HG03565 (cell line): ENCODE measurements around the gene PALB2.
"Not testable (repeated sequence)": the region's sequence is repeated elsewhere in the genome, so short reads cannot be mapped to it uniquely, and the experiment has no call there.

Experiments used
- ATAC-seq: cut with Tn5 transposase; IDR thresholded peaks from one replicate; pipeline ENCODE4 v1.9.1; 2021; ENCODE audit warnings: mild to moderate bottlenecking, moderate library complexity; ENCODE audit not compliant: unreplicated experiment

The PALB2 gene

DNA sequence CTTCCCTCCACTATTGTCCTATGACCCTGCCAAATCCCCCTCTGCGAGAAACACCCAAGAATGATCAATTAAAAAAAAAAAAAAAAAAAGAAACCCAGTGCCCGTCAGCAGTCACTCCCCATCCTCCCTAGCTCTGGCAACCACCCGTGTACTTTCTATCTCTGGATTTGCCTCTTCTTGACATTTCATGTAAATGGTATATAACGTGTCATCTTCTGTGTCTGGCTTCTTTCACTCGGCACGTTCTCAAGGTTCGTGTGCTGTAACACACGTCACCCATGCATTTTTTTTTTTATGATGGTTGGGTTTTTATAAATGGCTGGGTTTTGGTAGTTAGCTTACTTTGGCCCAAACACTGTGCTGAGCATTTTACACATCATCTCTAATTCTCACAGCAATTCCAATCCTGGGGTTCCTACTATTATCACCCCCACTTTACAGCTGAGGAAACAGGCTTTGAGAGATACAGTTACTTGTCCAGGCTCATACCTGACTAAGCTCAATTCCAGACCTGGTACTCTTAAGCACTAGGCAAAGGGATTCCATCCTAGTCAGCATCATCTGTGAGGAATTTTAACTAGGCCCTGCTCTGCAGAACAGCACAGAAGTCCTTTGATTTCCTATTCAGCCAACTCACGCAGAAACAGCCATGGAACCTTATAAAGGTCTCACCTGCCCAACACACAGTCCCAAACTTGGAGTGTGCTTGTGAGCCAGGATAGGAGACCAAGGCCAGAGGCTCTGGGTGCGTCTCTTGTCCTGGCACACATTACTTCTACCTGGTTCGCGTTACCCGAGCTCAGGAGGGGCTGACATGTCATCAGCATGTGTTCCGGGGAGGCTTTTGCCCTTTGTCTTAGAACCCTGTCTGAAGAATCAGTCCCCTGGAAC is 56.7 kb downstream of the PALB2 start:
- no peak for ATAC-seq

DNA sequence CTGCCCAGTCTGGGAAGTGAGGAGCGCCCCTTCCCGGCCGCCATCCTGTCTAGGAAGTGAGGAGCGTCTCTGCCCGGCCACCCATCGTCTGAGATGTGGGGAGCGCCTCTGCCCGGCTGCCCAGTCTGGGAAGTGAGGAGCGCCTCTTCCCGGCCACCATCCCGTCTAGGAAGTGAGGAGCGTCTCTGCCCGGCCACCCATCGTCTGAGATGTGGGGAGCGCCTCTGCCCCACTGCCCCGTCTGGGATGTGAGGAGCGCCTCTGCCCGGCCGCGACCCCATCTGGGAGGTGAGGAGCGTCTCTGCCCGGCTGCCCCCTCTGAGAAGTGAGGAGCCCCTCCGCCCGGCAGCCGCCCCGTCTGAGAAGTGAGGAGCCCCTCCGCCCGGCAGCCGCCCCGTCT is 57.8 kb downstream of the PALB2 start:
- not testable (repeated sequence) for ATAC-seq

DNA sequence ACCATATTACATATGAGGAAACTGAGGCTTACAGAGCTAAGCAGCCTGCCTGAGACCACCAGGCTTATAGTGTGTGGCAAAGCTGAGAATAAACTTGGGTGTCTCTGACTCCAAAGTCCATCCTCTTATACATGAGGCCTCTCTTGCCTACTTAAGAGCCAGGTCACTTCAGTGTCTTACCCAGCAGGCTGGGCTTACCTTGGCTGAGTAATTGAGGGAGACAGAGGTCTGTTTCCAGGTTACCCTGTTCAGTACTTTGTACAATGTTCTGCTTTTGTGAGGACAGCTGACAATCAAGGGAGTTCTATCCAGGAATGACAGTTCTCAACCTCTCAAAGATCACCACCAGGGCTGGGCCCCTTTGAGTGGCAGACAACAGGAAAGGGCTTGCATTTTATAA is 59.3 kb downstream of the PALB2 start:
- no peak for ATAC-seq

DNA sequence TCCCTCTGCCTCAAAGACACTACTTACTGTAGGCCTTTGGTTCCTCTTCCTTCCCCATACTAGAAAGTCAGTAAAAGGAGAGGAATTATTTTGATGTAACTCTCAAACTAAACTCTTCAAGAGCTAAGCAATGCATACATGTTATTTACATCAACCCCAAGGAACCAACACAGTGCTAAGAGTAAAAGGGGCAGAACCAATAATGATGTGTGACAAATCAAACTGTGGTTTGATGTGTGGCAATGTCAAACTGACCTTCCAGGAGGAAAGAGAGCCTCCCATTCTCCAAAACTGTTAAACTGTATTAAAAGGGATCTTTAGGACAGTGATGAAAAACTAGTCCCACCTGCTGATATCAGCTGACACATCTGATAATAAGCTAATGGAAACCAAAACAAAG is 60.7 kb downstream of the PALB2 start:
- no peak for ATAC-seq

DNA sequence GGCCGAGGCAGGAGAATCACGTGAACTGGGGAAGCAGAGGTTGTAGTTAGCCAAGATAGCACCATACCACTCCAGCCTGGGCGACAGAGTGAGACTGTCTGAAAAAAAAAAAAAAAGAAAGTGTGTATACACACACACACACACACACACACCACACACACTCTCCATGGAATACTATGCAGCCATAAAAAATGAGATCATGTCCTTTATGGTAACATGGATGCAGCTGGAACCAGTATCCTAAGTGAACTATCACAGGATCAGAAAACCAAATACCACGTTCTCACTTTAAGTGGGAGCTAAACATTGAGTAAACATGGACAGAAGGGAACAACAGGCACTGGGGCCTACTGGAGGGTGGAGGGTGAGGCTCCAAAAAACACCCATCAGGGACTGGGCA is 61.7 kb downstream of the PALB2 start:
- no peak for ATAC-seq

DNA sequence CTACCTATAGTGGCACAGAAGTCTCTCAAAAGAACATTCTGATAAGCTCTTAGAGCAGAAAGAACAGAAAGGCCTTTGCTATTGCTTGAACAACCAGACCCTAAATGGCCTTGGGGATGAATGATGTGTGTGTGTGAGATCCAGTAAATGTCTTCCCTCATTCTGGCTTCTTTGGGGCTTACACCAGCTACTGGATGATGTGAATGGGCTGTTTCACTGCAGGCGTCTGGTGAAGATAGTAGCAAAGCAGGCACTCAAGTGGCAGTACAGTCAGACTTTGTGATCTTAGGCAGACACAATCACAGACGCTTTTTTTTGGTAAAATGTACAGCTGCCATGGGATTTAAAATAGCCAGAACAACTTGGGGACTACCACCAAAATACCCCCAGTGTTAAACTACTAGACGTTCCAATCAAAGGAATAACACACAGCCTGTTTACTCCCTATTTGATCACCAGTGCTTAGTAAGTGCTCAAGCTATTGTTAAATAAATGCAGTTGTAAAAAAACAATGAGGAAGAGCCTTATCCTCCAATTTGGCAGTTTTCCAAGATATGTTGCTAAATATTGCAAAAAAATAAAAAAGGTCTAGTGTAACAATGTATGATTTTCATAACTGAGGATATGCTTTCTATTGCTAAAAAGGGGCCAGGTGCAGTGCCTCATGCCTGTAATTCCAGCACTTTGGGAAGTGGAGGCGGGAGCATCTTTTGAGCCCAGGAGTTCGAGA is 62.8 kb downstream of the PALB2 start:
- no peak for ATAC-seq

DNA sequence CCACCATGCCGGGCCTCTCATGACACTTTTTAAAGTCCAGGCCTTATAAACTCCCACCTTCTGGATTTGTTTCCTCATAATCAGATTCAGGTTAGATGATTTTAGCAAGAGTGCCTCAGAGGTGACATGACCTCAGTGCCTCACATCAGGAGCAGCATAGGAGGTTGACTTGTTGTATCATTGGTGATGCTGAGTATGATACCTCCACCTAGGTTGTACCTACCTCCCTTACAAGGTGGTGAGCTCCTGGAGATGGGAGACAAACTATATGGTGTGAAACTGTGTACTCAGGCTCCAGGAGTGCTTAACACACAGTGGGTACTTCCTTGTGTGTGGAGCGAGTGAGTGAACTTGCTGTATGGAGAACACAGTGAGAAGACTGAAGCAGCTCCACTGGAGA is 63.6 kb downstream of the PALB2 start:
- ATAC-seq: no peak

DNA sequence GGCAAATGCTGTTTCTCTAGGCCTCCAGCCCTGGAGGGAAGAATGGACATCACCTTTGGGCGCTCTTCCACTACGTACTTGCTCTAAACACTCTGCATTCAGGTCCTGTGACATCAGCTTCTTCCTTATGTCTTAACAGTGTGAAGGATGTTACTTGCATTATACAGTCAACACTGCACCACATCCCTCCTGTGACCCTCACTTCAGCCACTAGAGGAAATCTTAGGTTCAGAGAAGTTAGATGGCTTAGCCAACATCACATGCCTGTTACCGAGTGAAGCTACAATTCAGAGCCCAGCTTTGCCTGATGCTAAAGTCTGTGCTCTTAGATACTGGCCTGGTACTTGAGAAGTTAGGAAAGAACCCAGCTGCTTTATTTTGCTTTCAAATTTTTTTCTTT is 65.3 kb downstream of the PALB2 start:
- no peak for ATAC-seq

DNA sequence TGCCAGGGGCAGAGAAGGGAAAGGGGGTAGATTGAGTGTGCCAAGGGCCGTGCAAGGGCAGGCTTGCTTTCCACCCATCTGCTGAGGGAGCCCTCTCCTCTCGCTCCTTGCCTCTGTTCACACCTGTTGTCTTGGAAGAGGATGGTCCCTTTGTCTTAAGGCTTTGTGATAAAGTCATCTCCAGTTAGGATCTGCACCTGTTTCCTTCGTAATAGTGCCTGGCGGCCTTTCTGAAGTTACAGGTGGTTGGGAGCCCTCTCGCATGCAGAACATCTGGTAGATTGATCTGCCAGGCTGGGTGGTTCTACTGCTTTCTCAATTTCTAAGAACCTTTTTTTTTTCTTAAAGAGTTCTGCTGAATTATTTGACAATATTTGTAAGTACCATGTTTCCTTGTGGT is 67.3 kb downstream of the PALB2 start:
- ATAC-seq: no peak

DNA sequence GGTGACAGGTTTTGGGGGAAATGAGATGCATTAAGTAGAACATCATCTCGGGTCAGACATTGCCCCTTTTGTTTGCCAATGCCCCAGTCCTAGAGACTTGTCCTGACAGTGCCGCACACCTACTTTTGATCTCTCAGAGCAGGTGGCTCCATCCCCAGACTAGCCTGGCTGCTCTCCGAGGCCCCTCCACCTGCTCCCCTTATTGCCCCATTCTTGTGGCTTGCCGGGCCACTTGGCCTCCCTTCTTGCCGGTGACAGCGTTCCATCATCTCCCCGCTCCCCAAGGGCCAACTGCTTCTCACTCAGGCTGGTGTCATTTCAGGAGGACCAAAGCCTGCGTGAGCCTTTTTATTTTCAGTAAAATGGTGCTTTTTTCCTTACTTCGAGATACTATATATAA is 68.7 kb downstream of the PALB2 start:
- ATAC-seq: no peak

DNA sequence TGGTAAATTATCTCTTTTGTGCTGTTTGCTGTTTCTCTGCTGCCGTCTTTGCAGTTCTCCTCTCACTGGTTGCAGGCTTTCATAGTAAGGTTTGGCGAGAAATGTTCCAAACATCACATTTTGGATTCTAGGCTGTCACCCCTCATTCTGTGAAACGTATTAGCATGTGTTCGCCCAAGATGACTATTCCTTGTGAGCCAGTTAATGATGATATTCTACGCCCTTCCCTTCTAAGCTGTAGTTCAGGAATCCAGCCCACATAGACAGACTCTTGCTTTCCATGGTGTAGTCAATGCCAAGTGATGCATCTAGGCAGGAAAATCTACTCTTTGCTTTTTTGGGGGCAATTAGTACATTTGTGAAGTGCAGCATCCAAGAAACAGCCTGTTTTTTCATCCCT is 69.2 kb downstream of the PALB2 start:
- no peak for ATAC-seq

DNA sequence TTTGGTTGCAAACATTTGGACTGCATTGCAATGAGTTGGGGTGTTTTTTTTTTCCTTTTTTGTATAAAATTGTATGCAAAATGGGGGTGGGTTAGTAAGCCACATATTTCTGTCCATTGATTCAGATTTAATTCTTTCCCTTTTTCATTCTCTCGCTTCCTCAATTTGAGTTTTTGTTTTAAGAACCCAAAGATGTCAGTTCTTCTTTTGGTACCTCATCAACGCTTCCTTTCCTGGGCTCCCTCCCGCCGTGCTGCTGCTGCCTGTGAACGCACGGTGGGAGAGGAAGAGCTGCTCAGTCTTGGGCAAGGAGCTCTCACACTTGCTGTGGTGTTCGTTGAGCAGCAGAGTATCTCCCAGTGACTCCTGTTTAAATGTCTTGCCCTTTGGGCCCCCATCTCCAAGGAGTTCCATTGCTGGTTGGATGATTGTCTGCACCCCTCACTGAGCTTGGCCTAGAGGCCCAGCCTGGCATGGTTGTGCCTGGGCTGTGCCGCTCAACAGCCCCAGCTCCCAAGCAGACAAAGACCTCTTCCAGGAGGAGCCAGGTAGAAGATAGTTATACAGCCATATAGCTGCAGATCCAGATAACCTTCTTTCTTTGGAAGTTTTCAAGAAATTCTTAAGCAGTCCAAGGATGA is 70.0 kb downstream of the PALB2 start:
- ATAC-seq: no peak

DNA sequence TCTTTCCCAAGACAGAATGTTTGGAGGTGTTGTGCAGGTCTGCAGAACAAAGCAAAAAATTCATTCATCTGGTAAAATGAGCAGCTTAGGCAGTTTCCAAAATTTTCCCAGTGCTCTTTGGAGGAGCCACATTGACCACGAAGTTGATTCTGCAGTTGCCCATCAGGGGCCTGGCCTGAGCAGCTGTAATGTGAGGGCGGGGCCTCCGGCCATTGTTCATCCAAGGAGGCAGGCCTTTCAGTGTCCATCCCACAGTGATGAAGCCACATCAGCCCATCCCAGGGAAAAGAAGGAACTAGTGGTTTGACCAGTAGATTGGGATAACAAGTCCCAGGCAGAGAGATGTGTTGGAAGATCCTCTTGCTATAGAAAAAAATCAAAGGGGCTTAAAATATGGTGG is 73.5 kb downstream of the PALB2 start:
- ATAC-seq: no peak

DNA sequence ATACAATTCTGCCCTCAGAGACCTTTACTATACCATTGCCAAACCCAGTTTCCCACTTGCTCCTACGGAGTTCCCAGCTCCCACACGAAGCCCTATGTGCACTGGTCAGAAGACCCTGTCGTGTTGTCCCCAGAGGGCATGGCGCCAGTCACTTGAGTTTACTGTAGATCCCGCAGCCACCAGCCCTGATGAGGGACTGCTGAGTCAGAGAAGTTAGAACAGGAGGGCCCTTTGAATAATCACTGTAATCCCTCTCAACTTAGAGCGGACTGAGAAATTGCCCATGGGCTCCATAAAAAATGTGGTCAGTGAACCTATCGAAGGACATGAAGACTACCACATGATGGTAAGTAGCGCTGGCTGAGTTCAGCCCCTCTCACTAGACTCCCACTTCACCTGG is 74.4 kb downstream of the PALB2 start:
- no peak for ATAC-seq

DNA sequence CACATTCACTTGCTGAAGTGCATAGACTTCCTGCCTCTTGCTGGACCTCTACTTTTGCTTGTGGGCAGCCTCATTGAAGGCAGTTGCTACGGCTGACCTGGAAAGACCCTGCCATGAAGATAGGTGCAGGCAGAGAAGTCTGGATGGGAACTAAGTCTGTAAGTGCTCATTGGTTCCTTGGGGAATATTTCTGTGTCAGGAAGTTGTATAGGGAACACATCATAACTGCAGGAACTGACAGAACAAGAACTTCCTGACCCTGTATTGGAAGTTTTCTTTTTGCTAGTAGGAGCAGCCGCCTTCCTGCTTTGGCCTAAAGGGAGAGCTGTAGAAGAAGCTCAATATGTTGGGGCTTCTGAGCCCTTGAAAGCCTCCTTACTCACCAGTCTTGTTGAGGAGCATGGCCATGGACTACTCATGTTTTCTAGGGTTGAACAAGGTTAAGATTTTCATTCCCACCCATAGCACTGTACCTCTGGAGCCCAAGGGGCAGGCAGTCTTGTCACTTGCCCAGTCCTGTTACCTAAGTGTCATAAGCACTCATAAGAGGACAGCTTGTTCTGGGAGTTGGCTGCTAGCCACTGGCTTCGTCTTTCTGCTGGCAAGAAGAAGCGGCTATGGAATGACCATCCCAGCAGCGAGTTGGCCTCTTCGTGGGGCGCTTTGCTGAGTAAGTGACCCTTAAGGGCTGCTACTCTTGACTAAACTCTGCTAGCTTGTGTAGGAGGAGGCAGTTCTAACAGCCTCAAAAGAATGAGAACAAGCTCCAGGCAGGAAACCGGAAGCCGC is 76.3 kb downstream of the PALB2 start:
- no peak for ATAC-seq

DNA sequence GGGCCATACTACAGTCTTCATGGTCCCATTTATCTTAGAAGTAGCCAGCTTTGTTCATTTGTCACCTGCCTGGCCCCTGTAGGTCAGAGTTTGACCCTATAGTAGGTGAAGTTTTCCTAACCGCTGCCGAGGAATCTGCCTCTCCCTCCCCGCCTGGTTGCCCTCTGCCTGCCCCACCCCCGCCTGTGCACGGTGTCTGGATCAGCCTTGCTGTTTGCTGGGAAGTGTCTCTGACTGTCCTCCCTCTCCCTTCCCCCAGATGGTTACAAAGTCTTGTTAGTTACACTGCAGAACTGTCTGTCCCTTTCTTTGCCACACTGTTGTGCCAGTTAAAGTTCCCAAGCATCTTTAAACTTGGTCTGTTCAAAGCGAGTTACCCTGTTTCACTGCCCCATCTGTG is 77.9 kb downstream of the PALB2 start:
- no peak for ATAC-seq

DNA sequence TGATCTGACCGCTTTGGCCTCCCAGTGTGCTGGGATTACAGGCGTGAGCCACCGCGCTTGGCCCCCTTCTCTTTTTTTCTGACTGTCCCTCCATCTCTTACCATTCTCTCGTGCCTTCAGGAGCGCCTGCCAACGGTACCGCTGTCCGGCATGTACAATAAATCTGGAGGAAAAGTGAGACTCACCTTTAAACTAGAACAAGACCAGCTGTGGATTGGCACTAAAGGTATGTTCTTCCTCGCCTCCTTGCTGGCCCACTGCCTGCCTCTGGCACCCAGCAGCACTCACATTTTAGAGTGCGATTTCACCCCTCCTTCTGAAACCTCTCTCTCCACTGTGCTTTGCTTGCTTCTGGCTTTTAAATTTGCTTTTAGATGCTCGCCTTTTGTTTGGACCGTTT is 78.6 kb downstream of the PALB2 start:
- no peak for ATAC-seq

DNA sequence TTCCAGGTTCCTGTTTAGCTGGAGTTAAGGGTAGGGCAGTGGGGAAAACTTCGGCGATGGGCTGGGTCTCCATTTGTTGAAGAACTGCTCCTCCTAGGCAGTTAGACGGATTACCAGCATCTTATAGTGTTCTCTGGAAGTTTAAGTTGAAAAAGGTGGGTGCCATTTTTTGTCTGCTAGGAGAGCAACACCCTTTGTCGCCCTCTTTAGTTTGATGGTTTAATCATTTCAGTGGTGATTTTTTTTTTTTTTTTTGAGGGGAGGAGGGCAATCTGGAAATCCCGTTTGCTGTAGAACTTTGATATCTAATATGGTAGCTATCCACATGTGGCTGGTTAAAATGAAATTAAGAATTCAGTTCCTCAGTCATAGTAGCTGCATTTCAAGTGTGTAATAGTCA is 79.5 kb downstream of the PALB2 start:
- ATAC-seq: no peak

DNA sequence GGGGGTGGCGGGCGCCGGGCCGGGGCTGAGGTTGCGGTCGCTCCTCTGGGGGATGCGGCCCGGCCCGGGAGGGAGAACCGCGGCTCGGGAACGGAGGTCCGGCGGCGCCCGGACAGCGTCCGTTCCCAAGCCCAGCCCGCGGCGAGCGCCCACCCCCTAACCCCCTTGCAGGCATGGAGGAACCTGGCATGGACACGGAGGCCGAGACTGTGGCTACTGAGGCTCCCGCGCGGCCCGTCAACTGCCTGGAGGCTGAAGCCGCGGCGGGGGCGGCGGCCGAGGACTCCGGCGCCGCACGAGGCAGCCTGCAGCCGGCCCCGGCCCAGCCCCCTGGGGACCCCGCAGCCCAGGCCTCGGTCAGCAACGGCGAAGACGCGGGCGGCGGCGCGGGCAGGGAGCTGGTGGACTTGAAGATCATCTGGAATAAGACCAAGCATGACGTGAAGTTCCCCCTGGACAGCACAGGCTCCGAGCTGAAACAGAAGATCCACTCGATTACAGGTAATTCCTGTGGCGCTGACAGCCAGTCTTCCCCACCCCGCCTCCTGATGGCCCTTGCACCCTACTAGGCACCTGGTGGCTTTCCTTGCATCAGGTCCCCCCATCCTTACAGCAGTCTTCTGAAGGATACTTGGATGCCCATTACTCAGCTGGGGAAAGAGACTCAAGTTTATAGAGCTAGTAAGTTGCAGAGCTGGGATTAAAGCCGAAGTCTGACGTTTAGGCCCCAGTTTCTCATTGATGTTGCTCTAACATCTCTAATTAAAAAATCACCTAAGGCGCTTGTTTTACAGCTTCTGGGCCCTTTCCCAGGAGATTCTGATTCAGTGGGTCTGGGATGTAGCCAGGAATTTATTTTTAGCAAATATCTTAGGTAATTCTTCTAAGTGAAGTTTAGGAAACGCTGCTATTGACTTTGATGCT is 83.1 kb downstream of the PALB2 start:
- peak; percentile 16 for ATAC-seq
